ENCODE results near the gene PPP2R2B.
"Not testable (repeated sequence)": the region's sequence is repeated elsewhere in the genome, so short reads cannot be mapped to it uniquely, and the experiment has no call there.

The PPP2R2B gene

DNA sequence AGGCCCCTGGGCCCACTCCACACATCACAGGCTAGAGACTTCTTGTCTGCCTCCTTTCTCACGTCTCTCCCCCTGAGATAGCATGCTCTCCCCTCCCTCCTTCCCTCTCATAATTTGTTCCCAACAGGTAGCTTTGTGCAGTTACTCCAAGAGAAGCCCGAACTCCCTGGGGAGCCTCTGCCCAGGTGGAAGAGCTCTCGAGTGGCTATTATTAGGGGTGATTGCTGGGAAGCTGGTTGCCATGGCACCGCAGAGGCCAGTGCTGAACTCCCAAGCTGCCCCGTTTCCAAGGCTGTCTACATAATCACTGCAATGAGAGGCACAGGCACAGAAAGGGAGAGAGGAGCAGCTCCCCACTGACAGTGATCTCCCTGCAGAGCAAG, 257.9 kb downstream of the PPP2R2B start:
- TF ChIP-seq, protein P1, sequence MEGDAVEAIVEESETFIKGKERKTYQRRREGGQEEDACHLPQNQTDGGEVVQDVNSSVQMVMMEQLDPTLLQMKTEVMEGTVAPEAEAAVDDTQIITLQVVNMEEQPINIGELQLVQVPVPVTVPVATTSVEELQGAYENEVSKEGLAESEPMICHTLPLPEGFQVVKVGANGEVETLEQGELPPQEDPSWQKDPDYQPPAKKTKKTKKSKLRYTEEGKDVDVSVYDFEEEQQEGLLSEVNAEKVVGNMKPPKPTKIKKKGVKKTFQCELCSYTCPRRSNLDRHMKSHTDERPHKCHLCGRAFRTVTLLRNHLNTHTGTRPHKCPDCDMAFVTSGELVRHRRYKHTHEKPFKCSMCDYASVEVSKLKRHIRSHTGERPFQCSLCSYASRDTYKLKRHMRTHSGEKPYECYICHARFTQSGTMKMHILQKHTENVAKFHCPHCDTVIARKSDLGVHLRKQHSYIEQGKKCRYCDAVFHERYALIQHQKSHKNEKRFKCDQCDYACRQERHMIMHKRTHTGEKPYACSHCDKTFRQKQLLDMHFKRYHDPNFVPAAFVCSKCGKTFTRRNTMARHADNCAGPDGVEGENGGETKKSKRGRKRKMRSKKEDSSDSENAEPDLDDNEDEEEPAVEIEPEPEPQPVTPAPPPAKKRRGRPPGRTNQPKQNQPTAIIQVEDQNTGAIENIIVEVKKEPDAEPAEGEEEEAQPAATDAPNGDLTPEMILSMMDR (IDR thresholded peaks at IDR 0.05): no peak
- H3K4me3 ChIP-seq: no peak overlapping the region
- no peak overlapping the region for H3K27ac ChIP-seq
- DNase-seq (ENCODE audit: low spot score): no peak

DNA sequence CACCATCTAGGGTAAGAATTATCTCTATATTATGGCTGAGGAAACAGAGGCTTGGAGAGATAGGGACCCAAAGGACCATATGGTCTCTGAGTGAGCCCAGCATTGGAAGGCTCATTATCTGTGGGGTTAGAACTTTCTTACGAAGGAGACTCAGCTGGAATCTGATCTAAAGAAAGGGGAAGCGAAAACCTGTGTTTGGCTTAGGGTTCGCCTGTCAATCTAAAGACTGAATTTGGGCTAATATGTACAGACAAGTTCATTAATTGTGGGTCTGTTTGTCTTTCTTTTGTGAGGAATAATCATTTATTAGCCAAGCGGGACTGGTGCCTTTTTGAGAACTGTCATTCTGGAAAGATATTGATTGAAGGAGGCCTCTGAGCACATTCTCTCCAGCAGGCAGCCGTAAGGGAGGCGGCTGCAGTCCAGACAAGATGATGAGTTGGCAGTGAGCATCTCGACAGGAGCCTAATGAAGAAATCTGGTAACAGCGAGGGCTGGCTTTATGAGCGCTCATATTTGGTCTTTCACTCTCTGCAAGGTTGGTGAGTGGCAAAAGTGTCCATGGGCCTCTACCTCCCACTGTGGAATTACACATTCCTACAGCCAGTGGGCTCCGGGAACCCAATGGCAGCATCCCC, 258.4 kb downstream of the PPP2R2B start:
- TF ChIP-seq, protein P1 (IDR thresholded peaks at IDR 0.05): no peak
- H3K27ac ChIP-seq: no peak overlapping the region
- no peak for DNase-seq (ENCODE audit: low spot score)
- H3K4me3 ChIP-seq: no peak overlapping the region

DNA sequence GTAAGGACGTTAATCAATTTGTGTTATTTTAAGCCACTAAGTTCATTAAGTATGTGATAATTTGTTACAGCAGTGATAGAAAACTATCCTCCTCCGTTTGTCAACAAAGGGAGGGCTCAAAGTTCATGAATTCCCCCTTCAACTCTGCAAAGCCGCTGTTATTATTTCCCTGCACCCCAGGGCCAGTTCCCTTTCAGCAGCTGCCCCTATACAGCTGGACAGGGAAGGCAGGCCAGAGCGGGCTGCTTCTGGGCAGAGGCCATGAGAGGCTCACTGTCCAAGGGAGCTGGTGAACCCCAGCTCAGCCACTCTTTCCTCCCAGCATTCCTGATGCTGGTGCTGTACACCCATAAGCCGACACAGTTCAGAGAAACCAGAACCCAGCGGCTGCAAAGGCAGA, 260.1 kb downstream of the PPP2R2B start:
- TF ChIP-seq, protein P1 (IDR thresholded peaks at IDR 0.05): no peak
- no peak for DNase-seq (ENCODE audit: low spot score)

DNA sequence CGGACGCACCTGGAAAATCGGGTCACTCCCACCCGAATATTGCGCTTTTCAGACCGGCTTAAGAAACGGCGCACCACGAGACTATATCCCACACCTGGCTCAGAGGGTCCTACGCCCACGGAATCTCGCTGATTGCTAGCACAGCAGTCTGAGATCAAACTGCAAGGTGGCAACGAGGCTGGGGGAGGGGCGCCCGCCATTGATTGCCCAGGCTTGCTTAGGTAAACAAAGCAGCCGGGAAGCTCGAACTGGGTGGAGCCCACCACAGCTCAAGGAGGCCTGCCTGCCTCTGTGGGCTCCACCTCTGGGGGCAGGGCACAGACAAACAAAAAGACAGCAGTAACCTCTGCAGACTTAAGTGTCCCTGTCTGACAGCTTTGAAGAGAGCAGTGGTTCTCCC, 268.8 kb downstream of the PPP2R2B start:
- DNase-seq (ENCODE audit: low spot score); H3K4me3 ChIP-seq; H3K27ac ChIP-seq: not testable (repeated sequence)

More for the DNA sequence above, 260.1 kb downstream of the PPP2R2B start:
- H3K27ac ChIP-seq: no peak overlapping the region
- no peak overlapping the region for H3K4me3 ChIP-seq

DNA sequence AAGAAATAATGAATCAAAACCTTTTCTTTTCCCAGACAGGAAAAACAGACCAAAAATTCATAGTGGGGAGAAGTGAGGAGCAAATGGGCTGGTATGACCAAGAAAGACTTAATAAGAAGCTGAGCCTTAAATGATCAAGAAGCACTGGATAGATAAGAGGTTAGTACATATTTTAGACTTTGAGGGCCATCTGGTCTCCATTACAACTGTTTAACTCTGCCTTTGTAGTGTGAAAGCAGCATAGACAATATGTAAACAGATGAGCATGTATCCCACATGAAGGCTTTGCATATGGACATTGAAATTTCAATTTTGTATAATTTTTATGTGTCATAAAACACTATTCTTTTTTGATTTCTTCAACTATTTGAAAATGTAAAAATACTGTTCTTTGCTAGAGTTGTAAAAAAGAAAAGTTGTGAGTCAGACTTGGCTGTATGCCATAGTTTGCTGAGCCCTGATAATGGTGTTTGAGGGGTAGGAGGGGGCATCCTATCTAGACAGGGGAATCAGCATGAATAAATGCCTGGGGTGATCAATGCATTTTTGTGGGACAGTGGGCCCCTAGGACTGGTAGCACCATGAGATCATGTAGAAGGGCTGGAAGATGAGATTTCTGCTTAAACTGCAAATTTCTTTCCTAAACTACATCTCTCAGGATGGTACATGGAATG, 270.8 kb downstream of the PPP2R2B start:
- no peak overlapping the region for H3K4me3 ChIP-seq
- H3K27ac ChIP-seq: no peak overlapping the region
- no peak for DNase-seq (ENCODE audit: low spot score)
- TF ChIP-seq, protein P1 (IDR thresholded peaks at IDR 0.05): no peak

DNA sequence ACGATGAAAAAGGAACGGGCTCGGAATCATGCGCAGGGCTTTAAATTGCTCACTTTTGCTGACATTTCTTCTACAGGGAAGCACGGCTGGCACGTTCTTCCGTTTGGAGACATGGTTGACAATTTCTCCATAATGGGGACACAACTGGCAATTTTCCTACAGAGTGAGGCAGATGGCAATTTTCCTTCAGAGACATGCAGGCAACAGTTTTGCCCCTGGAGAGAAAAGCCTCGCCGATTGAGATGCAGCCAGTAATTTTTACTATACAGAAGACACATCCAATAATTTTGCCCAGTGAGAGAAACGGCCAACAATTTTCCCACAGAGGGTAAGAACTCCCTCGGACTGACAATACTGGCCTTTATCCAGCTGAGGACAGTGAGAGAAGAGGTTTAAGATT, 271.7 kb downstream of the PPP2R2B start:
- TF ChIP-seq, protein P1 (IDR thresholded peaks at IDR 0.05): no peak
- DNase-seq (ENCODE audit: low spot score): no peak
- no peak overlapping the region for H3K27ac ChIP-seq
- no peak overlapping the region for H3K4me3 ChIP-seq

DNA sequence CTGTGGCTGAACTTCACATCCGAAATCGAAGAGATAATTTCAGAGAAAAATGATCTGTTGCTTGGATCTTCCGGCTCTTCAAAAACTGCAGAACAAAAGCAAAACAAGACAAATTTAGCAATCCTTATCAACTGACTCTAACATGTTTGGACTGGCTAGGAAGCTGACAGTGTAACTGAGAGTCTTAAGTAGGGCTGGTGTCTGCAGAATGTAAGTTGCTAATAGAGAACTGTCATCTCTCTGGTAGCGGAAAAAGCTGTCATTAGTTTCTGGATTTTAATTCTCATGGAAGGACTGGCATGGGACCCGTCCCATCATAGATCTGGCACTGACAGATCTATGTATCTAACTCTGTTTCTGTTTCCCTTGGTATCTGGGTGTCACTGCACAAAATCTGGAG, 278.2 kb downstream of the PPP2R2B start:
- no peak overlapping the region for H3K4me3 ChIP-seq
- TF ChIP-seq, protein P1 (IDR thresholded peaks at IDR 0.05): no peak

More for the DNA sequence above, 278.2 kb downstream of the PPP2R2B start:
- no peak for DNase-seq (ENCODE audit: low spot score)
- H3K27ac ChIP-seq: no peak overlapping the region
